ENCODE data around the gene STARD3.

- TF ChIP-seq CTCF (conservative IDR thresholded peaks at IDR 0.05; ENCODE audit: low read length) (no peak), EZH2phosphoT487 (IDR thresholded peaks at IDR 0.05; ENCODE audit: borderline replicate concordance) (no peak)
Observed at GRCh38 chr17:39687101-39687545, 50.2 kb downstream of the STARD3 start.
